Measurements from ENCODE around the gene PHLDA3. TPM values are rescaled to one million over a fixed set of nuclear protein-coding genes. Genes with fewer than 3 reads are reported as not detected.

PHLDA3 gene
- total RNA-seq, 1 donor: 0.31 TPM

DNA sequence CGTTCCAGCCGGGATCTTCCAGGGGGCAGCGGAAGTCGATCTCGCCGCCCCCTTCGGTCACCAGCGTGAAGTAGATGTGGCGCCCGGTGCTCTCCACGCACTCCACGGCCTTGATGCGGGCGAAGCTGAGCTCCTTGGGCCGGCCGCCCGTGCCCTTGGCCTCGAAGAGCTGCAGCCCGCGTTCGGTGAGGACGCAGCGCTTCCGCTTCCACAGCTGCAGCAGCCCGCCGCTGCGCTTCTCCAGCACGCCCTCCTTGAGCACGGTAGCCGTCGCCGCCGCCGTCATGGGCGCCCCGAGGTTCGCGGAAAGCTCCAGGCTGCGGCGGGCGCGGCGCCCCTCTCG lies 516 bp downstream of the PHLDA3 start:
- peaks cover 6% of the 10 kb centered on the region for H3K4me1 ChIP-seq (ENCODE audit: insufficient read depth, low read length)
- H3K4me3 ChIP-seq (ENCODE audit: low read length): no peak overlapping the region
- H3K27me3 ChIP-seq (ENCODE audit: insufficient read depth, low read length): peaks cover 20% of the 10 kb centered on the region

DNA sequence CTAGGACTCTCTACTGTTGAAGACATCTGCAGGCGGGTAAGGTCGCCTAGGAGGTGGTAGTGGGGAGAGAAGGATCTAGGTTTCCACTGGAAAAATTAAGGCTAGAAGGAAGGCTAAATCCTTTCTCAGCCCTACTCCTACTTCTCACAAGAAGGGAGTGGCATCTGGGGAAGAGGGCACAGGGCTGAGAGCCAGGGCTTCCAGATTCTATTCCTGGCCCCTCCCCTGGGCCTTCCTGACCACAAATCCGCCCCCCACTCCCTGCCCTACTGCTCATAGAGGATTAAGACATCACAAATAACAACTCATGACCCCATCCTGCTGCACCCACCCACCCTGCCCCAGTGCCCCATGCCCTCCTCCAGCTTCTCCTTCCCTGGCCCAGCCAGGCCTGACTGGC lies 2.5 kb downstream of the PHLDA3 start:
- H3K9me3 ChIP-seq (ENCODE audit: low read depth, low read length): no peaks in the 10 kb centered on the region
- H3K27me3 ChIP-seq (ENCODE audit: insufficient read depth, low read length): peaks cover 20% of the 10 kb centered on the region
- H3K4me3 ChIP-seq (ENCODE audit: low read length): no peak overlapping the region
- H3K4me1 ChIP-seq (ENCODE audit: insufficient read depth, low read length): peaks cover 6% of the 10 kb centered on the region

More for the DNA sequence above, 516 bp downstream of the PHLDA3 start:
- no peaks in the 10 kb centered on the region for H3K9me3 ChIP-seq (ENCODE audit: low read depth, low read length)

GRCh38 chr1:201465698-201466290 lies 3.2 kb downstream of the PHLDA3 start:
- Histone ChIP-seq H3K4me3 (ENCODE audit: low read length) (no peak overlapping the region), H3K27me3 (ENCODE audit: insufficient read depth, low read length) (peaks cover 20% of the 10 kb centered on the region), H3K9me3 (ENCODE audit: low read depth, low read length) (no peaks in the 10 kb centered on the region), H3K4me1 (ENCODE audit: insufficient read depth, low read length) (peaks cover 6% of the 10 kb centered on the region)

GRCh38 chr1:201463071-201463552 lies 5.9 kb downstream of the PHLDA3 start:
- H3K4me1 ChIP-seq (ENCODE audit: insufficient read depth, low read length): no peaks in the 10 kb centered on the region
- H3K4me3 ChIP-seq (ENCODE audit: low read length): no peak overlapping the region
- no peaks in the 10 kb centered on the region for H3K9me3 ChIP-seq (ENCODE audit: low read depth, low read length)
- H3K27me3 ChIP-seq (ENCODE audit: insufficient read depth, low read length): peaks cover 3% of the 10 kb centered on the region

- Histone ChIP-seq H3K27me3 (ENCODE audit: insufficient read depth, low read length) (no peaks in the 10 kb centered on the region), H3K4me3 (ENCODE audit: low read length) (no peak overlapping the region), H3K4me1 (ENCODE audit: insufficient read depth, low read length) (peaks cover under 1% of the 10 kb centered on the region), H3K9me3 (ENCODE audit: low read depth, low read length) (no peaks in the 10 kb centered on the region)
These were observed 7.1 kb downstream of the PHLDA3 start for GRCh38 chr1:201461645-201462441.

GRCh38 chr1:201460814-201461644 lies 8.0 kb downstream of the PHLDA3 start:
- Histone ChIP-seq H3K4me3 (ENCODE audit: low read length) (no peak overlapping the region), H3K27me3 (ENCODE audit: insufficient read depth, low read length) (no peaks in the 10 kb centered on the region), H3K4me1 (ENCODE audit: insufficient read depth, low read length) (peaks cover 8% of the 10 kb centered on the region), H3K9me3 (ENCODE audit: low read depth, low read length) (no peaks in the 10 kb centered on the region)

DNA sequence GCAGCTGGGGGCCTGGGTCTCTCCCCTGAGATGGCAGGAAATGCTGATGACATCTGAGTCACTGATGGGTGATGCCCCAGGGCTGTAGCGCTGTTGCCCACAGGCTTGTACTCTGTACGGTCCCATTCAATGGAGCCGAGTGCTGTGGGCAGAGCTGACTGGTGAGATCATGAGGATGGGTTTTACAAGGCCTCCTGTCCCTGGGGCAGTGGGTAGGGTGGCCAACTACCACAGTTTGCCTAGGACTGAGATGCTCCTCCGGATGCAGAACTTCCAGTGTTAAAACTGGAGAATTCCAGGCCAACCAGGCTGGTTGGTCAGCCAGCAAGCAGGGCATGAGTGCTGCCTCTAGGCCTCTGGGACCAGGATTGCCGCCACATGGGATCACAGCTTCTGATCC lies 9.2 kb downstream of the PHLDA3 start:
- Histone ChIP-seq H3K9me3 (ENCODE audit: low read depth, low read length) (no peaks in the 10 kb centered on the region), H3K4me1 (ENCODE audit: insufficient read depth, low read length) (peaks cover 8% of the 10 kb centered on the region), H3K27me3 (ENCODE audit: insufficient read depth, low read length) (no peaks in the 10 kb centered on the region), H3K4me3 (ENCODE audit: low read length) (no peak overlapping the region)

GRCh38 chr1:201459052-201459451 lies 9.9 kb downstream of the PHLDA3 start:
- H3K27me3 ChIP-seq (ENCODE audit: insufficient read depth, low read length): no peaks in the 10 kb centered on the region
- H3K4me3 ChIP-seq (ENCODE audit: low read length): no peak overlapping the region
- peaks cover 8% of the 10 kb centered on the region for H3K4me1 ChIP-seq (ENCODE audit: insufficient read depth, low read length)
- H3K9me3 ChIP-seq (ENCODE audit: low read depth, low read length): no peaks in the 10 kb centered on the region

- Histone ChIP-seq H3K27me3 (ENCODE audit: insufficient read depth, low read length) (no peaks in the 10 kb centered on the region), H3K4me3 (ENCODE audit: low read length) (no peak overlapping the region), H3K4me1 (ENCODE audit: insufficient read depth, low read length) (peaks cover 8% of the 10 kb centered on the region), H3K9me3 (ENCODE audit: low read depth, low read length) (no peaks in the 10 kb centered on the region)
These were observed 11.5 kb downstream of the PHLDA3 start for GRCh38 chr1:201457508-201457960.

DNA sequence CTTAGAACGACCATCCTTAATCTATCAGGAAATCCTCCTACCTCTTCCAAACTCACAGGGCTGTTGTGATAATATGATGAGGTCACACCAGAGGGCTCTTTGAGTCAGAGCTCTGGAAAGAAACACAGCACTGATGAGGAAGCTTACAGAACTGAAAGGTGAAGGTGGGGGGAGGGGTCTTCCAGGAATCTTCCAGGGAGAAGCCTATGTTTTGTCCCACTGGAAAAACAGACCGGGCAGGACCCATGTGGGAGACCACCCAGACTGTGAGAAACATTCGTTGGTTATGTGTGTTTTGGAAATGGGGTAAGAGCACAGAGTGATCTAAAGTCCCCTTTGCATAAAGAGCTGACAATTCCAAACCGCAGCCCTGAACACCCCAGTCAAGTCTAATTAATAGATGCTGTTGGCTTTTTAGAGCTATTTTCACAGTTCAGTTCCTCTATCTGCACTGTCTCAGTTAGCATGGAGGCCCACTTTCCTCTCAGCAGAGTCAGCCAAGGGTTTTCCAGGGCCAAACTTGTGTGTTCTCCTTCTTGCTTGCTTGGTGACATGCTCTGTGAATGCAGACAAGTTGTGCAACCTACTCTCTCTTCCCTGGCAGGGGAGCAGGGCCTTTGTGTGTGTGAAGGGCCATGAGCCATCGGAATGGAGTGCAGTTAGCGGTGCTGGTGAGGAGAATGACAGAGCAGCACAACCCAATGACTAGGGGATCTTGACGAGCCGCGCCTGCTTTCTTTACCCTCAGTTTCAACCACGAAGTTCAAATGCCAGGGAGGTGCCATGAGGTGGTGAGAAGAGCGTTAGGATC lies 12.3 kb downstream of the PHLDA3 start:
- Histone ChIP-seq H3K4me3 (ENCODE audit: low read length) (no peak overlapping the region), H3K27me3 (ENCODE audit: insufficient read depth, low read length) (no peaks in the 10 kb centered on the region), H3K4me1 (ENCODE audit: insufficient read depth, low read length) (peaks cover 8% of the 10 kb centered on the region), H3K9me3 (ENCODE audit: low read depth, low read length) (no peaks in the 10 kb centered on the region)

DNA sequence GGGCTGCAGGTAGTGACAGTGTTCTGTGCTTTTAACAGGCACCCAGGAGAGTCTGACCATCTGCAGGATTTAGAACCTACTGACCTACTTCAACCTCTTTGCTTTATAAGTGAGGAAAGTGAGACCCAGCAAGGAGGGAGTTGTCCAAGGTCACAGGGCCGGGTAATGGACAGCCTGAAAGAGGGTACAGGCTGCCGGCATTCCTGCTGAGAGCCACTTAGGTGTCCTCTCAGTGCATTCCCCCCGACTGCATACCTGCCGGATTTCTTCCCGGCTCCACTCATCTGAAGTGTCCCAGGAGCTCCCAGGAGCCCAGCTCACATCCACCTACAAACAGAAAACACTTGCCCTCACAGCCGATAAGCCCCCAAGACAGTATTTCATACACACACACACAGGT lies 13.9 kb downstream of the PHLDA3 start:
- H3K9me3 ChIP-seq (ENCODE audit: low read depth, low read length): no peaks in the 10 kb centered on the region
- H3K4me1 ChIP-seq (ENCODE audit: insufficient read depth, low read length): peaks cover 19% of the 10 kb centered on the region
- no peak overlapping the region for H3K4me3 ChIP-seq (ENCODE audit: low read length)
- H3K27me3 ChIP-seq (ENCODE audit: insufficient read depth, low read length): no peaks in the 10 kb centered on the region

DNA sequence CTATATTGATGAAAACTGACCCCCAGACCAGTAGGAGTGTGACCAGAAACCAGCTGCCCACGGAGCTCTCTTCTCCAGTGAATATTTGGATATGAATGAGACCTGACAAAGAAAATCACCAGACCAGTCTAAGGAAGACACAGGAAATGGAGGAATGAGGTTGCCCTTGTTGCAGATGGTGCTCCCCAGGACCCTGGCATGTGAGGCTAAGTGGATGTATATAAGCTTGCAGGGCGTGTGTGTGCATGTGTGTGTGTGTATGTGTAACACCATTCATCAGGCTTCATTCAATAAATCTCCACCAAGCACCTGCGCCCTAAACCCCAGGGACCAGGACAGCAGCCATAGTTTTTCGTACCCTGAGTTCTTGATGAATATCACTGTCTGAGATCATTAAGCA lies 14.4 kb downstream of the PHLDA3 start:
- no peak overlapping the region for H3K4me3 ChIP-seq (ENCODE audit: low read length)
- peaks cover 19% of the 10 kb centered on the region for H3K4me1 ChIP-seq (ENCODE audit: insufficient read depth, low read length)
- H3K9me3 ChIP-seq (ENCODE audit: low read depth, low read length): no peaks in the 10 kb centered on the region
- no peaks in the 10 kb centered on the region for H3K27me3 ChIP-seq (ENCODE audit: insufficient read depth, low read length)

- no peaks in the 10 kb centered on the region for H3K9me3 ChIP-seq (ENCODE audit: low read depth, low read length)
- no peaks in the 10 kb centered on the region for H3K27me3 ChIP-seq (ENCODE audit: insufficient read depth, low read length)
- H3K4me3 ChIP-seq (ENCODE audit: low read length): no peak overlapping the region
- H3K4me1 ChIP-seq (ENCODE audit: insufficient read depth, low read length): peaks cover 22% of the 10 kb centered on the region
These were observed 16.1 kb downstream of the PHLDA3 start for GRCh38 chr1:201452866-201453265.

DNA sequence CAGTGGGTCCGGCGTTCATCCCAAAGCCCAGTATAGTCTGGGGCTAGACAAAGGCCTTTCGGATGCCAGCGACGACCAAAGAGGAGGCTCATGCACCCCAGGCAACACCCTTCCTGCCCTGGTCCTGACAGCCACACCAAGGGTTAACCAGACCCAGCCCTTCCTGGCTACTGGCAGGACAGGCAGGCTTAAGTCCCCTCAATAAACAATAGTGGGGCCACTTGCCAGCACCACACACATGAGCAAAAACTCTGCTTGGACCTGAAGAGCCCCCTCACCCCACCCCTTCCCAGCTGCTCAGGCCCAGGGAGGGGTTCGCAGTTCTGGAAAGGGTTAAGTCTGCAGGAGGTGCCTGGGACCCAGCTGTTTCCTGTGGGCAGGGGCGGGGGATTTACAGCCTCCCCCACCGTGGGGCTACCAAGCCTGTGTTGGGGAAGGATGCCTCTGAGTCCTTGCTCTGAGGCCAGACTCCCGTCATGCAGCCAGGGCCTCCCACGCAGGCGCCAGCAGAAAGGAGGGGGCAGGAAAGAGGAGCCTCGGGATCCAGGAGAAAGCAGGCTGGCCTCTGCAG lies 18.2 kb downstream of the PHLDA3 start:
- Histone ChIP-seq H3K4me3 (ENCODE audit: low read length) (no peak overlapping the region), H3K9me3 (ENCODE audit: low read depth, low read length) (no peaks in the 10 kb centered on the region), H3K4me1 (ENCODE audit: insufficient read depth, low read length) (peaks cover 15% of the 10 kb centered on the region), H3K27me3 (ENCODE audit: insufficient read depth, low read length) (no peaks in the 10 kb centered on the region)
